Fibroblast of the aortic adventitia (primary cell): Measurements from ENCODE around the gene ARHGAP21. TPM values are rescaled to one million over a fixed set of nuclear protein-coding genes. Genes with fewer than 3 reads are reported as not detected.
A peak's percentile ranks its signal among the peaks of the same experiment; 100 is the strongest.

Experiments used
- DNase-seq: peaks from one replicate; pipeline ENCODE4 v3.0.0-alpha.2; 2010; ENCODE audit warnings: low read depth
- H3K4me3 ChIP-seq: 2 replicates; pipeline ENCODE4 v1.5.1; 2011; ENCODE audit warnings: low read depth, mild to moderate bottlenecking, control low read depth, low read length, moderate library complexity
- total RNA-seq: library from RNA; depleted of rRNA; stranded (reverse); fragments of >200 nt; gene quantifications from 2 replicates; pipeline ENCODE4 v1.2.3, GENCODE V29; 2012; ENCODE audit warnings: low replicate concordance
- TF ChIP-seq, protein P1 (sequence below): IDR thresholded peaks from 2 replicates; pipeline ENCODE4 v1.5.1; 2011; ENCODE audit warnings: mild to moderate bottlenecking, low read length, control low read depth, inconsistent platforms; ENCODE audit not compliant: insufficient read depth

The ARHGAP21 gene
- total RNA-seq, 1 donor: 252 TPM

DNA sequence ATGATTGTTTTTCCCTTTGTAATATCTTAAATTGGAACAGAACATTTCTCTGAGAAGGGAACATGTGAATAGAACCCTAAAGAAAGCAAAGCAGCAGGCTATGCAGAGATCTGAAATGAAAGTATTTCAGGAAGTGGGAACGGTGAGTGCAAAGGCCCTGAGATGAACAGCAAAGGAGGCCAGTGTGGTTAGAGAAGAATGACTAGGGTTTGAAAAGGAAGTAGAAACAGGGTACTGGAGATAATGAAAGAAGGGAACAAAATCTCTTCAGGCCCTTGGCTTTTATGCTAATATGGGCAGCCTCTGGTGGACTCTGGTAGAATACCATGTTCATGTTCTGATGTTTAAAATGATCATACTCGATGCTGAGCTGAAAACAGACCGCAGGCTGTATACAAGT lies 22.2 kb downstream of the ARHGAP21 start:
- TF ChIP-seq, protein P1, sequence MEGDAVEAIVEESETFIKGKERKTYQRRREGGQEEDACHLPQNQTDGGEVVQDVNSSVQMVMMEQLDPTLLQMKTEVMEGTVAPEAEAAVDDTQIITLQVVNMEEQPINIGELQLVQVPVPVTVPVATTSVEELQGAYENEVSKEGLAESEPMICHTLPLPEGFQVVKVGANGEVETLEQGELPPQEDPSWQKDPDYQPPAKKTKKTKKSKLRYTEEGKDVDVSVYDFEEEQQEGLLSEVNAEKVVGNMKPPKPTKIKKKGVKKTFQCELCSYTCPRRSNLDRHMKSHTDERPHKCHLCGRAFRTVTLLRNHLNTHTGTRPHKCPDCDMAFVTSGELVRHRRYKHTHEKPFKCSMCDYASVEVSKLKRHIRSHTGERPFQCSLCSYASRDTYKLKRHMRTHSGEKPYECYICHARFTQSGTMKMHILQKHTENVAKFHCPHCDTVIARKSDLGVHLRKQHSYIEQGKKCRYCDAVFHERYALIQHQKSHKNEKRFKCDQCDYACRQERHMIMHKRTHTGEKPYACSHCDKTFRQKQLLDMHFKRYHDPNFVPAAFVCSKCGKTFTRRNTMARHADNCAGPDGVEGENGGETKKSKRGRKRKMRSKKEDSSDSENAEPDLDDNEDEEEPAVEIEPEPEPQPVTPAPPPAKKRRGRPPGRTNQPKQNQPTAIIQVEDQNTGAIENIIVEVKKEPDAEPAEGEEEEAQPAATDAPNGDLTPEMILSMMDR: no peak
- DNase-seq: no peak

DNA sequence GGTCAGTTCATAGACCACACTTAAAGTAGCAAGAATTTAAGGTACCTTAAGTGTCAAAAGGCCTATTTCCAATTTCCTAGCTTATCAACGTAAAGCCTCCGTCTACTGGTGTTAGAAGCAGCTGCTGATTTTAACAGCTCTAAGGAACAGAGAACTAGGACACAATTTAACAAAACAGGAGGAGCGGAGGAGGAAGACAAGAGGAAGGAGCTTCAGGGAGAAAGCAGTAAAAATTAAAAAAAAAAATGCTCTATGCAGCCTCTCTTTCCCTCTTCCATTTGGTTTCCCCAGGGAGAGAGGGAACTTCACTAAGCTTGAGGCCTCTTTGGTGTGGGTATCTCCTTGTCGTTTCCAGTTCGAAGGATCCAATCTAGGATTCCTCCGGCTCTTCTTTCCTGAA lies 22.7 kb downstream of the ARHGAP21 start:
- TF ChIP-seq, protein P1: no peak
- DNase-seq: no peak
- H3K4me3 ChIP-seq: no peak overlapping the region

More for the DNA sequence above, 22.2 kb downstream of the ARHGAP21 start:
- H3K4me3 ChIP-seq: no peak overlapping the region

DNA sequence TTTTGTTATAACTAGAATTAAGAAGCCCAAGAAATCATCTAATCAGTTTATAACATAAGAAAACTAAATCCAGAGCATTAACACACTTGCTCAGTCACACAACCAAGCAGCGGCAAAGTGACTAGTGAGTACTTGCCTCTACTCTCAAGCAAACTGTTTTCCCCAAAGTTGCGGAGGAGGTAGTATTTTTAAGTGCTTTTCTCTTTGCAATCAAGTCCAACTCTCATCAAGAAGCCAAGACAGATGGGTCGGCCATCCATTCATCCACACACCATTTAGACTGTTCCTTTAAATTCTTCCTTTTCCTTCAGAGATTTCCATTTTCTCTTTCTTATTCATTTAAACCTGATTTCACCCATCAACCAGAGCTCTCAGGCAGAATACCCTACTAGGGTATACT lies 25.4 kb downstream of the ARHGAP21 start:
- TF ChIP-seq, protein P1: no peak
- no peak overlapping the region for H3K4me3 ChIP-seq
- no peak for DNase-seq

DNA sequence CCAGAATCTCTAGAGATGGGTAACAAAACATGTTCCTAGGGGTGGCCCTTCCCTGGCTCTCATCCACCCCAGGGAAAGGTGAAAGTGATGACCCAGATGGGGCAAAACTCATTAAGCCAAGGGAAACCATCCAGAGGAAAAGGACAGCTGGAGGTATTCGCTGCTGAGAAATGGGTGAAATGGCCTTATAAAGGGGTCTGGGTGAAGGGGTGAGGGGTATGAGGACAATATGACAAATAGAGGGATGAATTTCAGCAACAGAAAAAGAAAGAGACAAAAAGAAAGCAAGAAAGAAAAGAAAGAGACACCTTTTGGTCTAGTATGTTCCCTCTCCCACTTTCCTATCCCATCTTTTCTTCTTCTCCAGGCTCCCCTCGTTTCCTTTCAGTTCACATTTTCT lies 26.6 kb downstream of the ARHGAP21 start:
- TF ChIP-seq, protein P1: no peak
- no peak for DNase-seq
- no peak overlapping the region for H3K4me3 ChIP-seq

DNA sequence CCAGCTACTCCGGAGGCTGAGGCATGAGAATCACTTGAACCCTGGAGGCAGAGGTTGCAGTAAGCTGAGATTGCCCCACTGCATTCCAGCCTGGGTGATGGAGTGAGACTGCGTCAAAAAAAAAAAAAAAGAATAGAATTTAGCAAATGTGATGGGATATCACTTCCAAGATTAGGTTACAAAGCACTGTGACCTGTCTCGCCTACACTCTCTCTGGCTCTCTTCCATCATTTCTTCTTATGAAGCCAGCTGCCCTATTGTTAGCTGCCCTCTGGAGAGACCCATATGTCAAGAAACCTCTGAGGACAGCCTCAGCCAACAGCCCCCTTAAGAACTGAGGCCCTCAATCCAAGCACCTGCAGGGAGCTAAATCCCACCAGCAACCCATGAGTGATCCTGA lies 28.2 kb downstream of the ARHGAP21 start:
- H3K4me3 ChIP-seq: no peak overlapping the region
- TF ChIP-seq, protein P1: no peak
- peak; percentile 42 for DNase-seq

DNA sequence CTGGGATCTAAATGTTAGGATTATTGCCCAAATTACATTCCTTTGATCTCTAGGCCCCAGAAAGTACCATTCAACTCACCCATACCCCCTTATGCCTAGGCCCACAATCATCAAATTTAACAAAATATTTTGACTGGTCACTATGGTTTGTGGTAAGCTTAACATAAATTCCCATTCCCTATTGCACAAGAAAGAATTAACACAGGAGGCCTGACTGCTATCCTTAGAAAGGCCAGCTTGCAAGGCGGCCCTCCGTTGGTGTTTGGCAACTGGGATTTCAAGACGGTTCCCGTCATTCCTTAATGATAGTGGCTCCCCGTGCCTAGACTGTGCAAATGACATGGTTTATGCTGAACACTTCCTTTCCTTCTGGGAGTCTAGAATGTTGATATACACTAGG lies 29.6 kb downstream of the ARHGAP21 start:
- TF ChIP-seq, protein P1: no peak
- H3K4me3 ChIP-seq: no peak overlapping the region
- DNase-seq: no peak

DNA sequence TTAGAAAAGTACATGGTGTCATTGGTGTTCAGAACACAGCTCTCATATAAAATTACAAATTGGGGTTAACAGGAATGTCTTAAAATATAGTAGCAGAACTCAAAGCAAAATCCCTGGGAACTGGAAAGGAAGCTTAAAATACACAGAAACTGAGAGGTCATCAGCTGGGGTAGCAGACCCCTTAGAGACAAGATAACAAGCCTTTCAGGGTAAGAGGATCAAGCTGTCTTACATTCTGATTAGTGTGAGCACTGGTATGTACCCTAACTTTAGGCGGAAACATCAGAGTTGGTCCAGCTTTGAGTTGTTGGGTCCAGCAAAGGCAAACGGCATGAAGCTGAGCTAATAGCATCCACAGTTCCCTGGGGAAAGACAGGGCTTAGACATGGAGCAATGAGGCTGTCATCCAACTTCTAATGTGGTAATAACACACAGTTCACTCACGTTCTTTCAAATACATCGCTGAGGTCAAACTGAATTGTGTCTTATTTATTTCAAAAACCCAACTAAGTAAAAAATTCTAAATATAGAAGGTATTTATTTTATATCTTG lies 32.6 kb downstream of the ARHGAP21 start:
- H3K4me3 ChIP-seq: no peak overlapping the region
- TF ChIP-seq, protein P1: no peak
- peak; percentile 71 for DNase-seq
